ENCODE measurements around the gene MAPK11.
A peak's percentile ranks its signal among the peaks of the same experiment; 100 is the strongest.

MAPK11 gene

GRCh38 chr22:50269970-50270665 lies at the start of gene MAPK11:
TSS of gene MAPK11 (minus strand) at chr22:50270380. CDS start at chr22:50270292, 88 bp downstream.
- peak; percentile 53 for DNase-seq

DNA sequence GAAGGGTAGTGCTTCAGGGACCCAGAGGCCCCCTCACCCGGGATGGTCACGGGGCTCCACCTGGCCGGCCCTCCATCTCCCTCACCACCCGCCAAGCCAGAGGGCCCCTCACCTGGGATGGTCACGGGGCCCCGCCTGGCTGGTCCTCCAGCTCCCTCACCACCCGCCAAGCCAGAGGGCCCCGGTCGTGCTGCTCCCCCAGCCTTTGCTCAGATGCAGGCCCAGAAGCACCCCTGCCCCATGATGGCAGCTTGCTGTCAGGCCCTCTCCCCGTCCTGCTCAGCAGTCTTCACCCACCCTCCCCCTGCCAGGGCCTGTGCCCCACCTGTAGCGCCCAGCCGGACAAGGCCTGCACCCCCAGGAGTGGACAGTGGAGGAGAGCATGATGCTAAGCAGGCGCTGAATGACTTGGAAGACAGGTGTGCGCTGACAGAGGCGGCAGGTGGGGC lies 49.3 kb upstream of the MAPK11 start:
- DNase-seq: no peak

- DNase-seq: no peak
These were observed 48.7 kb upstream of the MAPK11 start for GRCh38 chr22:50318698-50319411.

GRCh38 chr22:50318356-50318697 lies 48.1 kb upstream of the MAPK11 start:
- DNase-seq: no peak

DNA sequence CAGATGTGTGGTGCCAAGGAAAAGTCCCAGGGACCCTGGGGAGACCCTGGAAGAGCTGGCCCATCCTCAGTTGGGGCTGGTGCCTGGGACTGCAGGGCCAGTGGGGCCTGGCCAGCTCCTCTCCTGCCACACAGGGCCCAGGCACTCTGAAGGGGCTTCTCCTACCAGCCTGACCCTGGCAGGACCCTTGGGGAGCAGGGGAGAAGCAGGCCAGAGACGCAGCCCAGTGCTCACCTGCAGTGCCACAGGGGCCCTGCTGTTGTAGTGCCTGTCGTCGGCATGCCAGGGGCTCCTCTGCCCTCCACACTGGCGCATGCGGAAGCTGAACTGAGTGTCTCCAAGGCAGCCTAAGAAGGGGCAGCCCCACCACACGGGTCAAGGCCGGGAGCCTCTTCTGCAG lies 47.5 kb upstream of the MAPK11 start:
- DNase-seq: no peak

DNA sequence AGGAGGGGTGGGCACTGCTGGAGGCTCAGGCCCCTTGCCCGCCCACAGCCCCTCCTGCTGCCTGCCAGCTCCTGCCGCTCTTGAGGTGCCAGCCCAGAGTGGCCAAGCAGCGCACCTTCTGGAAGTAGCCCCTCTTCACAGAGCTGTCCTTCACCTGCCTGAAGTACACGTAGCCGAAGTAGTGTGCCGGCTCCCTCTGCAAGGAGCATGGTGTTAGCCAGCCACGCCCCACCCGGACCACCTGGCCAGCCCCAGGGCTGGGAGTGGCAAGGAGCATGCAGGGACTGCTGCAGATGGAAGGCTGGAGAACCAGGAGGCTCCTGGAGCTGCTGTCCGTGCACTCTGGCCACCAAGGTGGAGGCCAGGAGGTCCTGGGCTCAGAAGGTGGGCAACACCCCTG lies 47.0 kb upstream of the MAPK11 start:
- no peak for DNase-seq

GRCh38 chr22:50316114-50317065 lies 46.2 kb upstream of the MAPK11 start:
- DNase-seq: no peak

DNA sequence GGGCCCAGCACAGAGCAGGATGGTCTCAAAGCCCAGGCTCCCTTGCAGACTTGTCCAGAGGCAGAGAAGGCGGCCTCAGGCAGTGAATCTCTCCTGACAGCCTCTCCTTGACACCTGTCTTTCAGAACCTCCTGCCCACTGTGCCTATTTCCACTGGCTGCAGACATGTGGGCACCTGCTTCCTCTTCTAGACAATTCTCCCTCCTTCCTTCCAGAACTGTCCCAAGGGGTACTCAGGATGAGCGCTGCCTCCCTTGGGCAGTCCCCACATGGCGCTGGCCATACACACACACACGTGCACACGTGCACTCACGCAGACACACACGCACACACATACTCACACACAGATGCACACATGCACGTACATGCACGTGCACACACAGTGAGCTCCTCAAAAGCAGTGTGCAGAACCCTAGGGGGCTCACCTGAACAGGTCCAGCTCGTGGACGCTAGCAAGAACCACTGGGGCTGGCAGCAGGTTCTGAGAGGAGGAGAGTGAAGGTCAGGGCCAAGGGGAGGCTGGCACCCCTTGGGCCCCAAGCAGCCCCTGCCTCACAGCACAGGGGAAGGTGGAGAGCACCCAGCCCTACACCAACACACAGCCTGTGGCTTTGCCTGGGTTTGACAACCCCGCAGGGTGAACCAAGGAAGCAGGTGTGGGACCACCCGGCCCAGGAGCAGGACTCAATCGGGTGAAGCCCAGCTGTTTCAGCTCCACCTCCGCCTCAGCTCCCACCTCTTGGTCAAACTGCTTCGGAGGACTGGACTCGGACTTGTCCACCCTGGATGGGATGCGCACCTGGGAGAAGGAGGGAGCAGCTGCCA lies 45.3 kb upstream of the MAPK11 start:
- DNase-seq: no peak

DNA sequence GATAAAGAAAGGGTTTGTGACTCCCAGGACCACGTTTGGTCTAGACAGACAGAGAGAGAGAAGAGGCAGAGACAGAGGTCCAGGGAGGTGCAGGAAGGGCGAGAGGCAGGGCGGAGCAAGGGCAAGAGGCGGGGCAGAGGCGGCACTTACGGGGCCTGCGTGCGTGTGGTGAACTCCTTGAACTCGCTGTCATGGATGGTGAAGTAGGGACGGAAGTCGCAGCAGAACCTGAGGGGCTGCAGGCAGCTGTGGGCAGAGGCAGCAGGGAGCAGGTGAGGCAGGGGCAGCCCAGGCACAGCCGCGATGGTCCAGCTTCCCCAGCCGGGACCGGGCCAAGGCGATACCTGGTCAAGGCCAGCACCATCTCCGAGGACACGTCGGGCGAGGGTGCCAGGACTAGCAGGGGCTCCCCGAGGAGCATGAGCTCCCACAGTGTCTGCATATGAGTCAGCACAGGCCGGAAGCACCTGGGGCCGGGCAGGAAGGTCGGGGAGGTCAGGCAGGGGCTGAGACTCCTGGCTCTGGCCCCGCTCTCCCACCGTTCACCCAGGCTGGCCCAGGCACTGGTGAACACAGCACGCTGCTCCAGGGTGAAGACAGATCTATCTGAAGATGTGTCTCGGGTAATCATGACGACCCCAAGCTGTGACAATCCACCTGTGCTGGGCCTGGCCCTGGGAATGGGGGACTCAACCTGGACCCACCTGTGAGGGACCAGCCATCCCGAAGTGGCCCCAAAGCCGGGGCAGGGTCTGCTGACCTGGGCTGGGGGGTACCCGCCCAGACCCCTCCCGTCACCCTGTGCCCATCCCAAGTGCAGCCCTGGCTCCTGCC lies 44.5 kb upstream of the MAPK11 start:
- DNase-seq: no peak

DNA sequence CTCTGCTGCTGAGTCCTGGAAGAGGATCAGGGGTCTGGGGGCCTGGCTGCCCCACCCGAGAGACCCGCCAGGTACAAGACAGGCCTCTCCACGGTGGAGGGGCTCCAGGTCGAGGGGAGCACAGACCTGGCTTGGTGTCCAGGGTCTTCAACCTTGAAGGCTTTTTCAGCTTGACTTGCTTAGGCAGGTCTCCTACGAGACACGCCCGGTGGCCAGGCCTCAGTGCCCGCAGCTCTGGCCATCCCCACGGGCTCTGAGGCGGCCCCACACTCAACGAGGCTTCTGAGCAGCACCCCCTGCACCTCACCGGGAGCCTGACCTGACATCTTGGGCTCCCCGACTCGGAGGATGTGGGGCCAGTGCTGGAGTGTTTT lies 43.9 kb upstream of the MAPK11 start:
- DNase-seq: no peak

GRCh38 chr22:50313600-50313999 lies 43.4 kb upstream of the MAPK11 start:
- no peak for DNase-seq

GRCh38 chr22:50313021-50313420 lies 42.8 kb upstream of the MAPK11 start:
- no peak for DNase-seq

GRCh38 chr22:50312371-50312770 lies 42.2 kb upstream of the MAPK11 start:
- no peak for DNase-seq

DNA sequence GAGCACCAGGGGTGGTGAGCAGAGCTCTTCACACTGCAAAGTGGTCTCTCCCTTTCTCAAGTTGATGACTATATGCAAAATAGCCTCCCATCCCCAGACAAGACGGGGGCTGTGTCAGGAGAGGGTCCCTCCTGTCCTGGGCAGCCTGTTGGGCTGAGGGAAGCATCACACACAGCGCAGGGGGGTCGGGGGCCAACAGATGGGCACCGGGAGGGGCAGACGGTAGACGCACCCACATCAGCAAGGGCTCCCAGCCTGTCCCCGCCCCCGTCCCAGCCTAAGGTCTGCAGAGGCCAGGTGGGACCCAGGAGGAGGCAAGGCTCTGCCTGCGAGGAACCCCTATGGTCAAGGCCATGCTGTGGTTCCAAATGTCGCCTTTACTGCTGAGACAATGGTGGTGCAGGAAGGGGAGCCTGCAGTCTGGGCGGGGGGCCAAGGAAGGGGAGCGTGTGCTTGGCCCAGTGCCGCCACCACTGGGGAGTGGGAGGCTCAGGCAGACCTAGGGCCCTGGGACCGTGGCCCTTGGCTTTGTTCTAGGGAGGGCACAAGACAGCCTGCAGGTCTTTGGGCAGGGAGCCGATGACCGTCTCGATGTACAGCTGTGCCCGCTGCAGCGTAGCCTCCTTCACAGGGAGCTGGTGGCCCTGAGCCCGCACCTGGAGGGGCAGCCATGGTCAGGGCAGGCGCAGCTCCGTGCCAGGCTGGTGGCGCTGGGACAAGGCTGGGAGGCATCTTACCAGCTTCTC lies 41.6 kb upstream of the MAPK11 start:
- no peak for DNase-seq

GRCh38 chr22:50310949-50311444 lies 40.8 kb upstream of the MAPK11 start:
- DNase-seq: no peak

- DNase-seq: no peak
These were observed 40.0 kb upstream of the MAPK11 start for GRCh38 chr22:50310031-50310722.

GRCh38 chr22:50309601-50309991 lies 39.4 kb upstream of the MAPK11 start:
- DNase-seq: peak; percentile 47

- no peak for DNase-seq
These were observed 38.9 kb upstream of the MAPK11 start for GRCh38 chr22:50308986-50309600.

- DNase-seq: peak; percentile 47
These were observed 38.4 kb upstream of the MAPK11 start for GRCh38 chr22:50308597-50308935.

Data from eye (tissue), 1 donor.